HG03432 (cell line): Measurements from ENCODE around the gene MXD4.

Experiments used
- ATAC-seq: cut with Tn5 transposase; IDR thresholded peaks from one replicate; pipeline ENCODE4 v1.9.1; 2021; ENCODE audit warnings: mild to moderate bottlenecking, moderate library complexity; ENCODE audit not compliant: unreplicated experiment

The MXD4 gene

DNA sequence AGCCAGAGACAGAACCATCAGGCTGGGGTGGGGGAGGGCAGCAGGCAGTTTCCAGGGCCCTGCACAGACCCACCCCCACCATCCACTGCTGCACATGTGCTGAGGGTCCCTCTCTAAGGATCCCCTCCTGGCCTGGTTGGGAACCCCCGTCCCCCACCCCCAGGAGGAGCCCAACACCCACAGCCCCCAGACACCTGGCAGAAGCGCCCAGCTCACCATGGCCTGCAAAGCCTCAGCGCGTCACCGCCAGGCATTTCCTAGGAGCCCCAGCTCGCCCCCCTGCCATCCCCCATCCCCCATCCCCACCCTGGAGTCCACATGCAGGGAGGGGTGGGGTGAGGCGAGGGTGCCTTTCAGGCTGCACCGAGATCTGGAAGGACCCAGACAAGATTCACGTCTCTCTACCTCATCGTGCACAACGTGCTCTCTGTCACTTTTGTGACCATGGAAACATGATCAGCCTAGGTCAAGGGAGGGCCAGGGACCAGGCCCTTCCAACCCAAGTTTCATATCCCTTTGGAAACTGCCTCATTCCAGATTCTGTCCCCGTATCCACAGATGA is 9.3 kb downstream of the MXD4 start:
- ATAC-seq: no peak

DNA sequence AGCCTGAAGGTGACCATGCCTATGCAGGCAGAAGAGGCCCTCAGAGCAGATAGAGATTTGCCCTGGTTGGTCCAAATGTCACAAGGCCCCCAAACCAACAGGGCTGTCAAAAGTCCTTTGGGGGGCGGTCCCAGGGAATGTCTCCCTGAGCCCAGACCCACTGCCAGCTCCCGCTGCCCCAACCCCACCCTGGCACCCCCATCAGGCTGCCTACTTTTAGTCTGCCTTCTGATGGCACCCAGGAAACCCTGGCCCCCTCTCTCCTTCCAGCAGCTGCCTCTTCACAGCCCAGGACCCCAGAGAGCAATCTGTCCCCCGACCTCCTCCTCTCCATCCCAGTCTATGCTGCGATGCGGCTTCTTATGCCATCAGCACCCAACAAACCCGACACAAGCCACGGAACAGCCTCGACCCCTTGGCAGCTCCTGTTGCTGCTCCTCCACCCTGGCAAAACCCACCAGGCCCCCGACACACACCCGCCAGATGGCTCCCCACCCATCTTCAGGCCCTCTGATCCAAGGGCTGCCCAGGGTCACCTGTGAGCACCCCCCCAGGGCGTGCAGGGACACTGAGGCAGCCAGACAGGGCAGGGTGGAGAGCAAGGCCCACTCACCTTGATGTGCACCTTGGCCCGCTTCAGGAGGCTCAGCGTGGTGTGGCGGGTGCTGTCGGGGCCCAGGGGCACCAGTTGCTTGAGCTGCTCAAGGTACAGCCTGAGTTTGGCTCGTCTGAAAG is 9.9 kb downstream of the MXD4 start:
- no peak for ATAC-seq

DNA sequence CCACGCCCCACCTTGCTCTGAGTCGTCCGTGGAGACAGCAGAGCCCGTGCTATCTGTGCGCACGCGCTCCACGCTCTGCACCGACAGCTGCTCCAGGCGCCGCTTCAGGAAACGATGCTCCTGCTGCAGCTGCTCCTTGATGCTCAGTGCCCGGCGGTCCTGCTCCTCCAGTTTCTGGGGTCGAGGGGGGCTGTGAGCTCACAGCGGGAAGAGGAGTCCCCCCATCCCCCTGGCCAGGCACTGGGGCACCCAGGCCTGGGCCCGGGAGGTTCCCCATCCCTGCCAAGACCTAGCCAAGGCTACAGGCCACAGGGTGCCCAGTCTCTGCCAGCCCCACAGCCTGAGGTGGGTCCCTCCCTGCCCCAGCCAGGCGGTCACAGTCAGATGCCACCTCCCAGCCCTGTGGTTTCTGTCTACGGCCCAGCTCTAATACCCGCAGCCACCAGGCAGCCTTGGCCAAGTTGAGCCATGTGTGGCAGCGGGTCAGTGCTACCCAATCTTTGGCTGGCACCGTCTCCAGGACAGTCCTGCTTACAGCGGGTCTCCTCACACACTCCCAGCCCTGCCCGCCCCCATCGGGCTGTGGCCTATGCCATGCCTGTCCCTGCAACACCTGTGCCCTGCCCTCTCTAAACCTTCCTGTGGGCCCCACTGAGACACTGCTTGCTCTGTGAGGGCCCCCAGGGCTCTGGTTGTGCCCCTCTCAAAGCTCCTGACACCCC is 10.7 kb downstream of the MXD4 start:
- ATAC-seq: no peak

DNA sequence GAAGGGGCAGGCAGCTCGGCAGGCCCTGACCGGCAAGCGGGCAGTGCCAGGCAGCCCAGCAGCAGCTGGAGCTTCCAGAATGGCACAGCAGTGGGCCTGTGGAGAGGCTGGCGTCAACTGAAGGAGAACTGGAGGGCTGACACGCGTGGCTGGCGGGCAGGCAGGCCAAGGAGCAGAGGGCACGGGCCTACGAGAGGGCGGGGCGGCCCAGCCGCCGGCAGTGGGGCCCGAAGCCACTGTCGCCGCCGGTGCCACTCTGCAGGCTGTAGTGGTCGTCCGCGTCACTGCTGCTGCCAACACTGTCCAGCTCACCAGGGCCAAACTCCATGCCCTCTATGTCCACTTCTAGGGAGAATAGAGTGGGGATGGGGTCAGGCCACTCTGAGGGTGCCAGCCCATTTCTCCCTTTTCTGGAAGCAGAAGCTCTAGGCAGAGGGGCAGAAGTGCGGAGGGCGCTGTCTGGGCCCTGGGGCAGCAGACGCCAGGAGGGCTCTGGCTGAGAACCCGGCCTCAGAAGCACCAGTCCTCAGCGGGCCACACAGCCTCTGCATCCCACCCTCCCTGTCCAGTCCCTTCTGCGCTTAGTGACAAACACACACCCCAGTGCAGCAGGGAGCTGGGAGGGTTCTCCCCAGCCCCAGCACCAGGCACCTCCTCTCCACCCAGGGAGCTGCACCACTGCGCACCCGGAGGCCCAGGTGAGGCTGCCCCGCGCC is 11.4 kb downstream of the MXD4 start:
- no peak for ATAC-seq

DNA sequence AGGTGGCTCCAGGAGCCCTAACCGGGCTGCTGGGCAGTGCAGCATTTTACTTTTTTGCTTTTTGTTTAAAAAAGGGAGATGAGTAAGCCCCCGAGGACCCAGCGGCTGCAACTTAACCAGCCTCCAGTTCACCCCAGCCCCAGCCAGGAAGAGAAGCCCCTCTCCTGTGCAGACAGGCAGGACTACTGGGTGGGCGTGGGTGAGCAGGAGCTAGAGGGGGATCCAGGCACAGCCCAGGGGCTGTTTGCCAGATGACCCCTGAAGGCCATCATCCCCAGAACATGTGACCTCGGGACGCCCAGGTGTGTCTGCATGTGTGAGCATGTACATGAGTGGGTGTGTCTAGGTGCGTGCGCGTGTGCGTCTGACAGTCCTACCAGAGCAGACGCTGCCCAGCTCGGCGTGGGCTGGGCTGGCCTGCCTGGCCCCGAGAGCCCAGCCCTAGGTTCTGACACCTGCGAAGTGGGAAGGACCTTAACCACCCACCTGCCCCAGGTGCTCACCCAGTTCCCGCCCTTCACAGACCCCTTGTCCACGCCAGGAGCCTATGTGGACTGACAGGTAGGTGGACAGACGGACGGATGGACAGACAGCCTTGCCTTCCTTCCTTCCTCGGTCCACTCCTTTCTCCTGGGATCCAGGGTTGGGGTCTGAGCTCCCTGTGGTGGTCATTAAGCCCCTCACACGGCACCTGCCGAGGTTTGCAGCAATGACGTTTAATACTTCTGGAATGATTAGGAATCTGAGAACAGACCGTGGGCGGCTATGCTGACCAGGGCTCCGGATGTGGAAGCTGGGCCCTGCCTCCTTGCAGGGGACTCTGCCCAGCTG is 12.2 kb downstream of the MXD4 start:
- no peak for ATAC-seq

DNA sequence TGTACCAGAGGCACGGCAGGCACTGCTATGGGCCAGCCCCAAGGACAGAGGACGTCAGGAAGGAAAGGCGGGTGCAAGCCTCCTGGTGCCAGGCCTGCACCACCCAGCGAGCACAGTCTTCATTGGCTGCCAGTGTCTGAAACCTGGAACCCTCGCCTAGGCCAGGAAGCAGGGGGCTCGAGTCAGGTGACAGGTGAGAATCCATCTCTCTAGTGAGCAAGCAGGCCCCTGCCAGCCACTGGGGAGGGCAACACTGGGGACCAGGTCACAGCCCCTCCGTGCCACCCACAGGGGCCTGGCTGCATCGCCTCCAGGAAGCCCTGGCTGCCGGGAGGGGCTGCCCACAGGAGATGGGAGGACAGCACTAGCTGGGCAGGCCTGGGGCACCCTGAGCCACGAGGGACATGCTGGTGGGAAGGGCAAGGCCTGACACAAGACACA is 13.1 kb downstream of the MXD4 start:
- ATAC-seq: no peak

DNA sequence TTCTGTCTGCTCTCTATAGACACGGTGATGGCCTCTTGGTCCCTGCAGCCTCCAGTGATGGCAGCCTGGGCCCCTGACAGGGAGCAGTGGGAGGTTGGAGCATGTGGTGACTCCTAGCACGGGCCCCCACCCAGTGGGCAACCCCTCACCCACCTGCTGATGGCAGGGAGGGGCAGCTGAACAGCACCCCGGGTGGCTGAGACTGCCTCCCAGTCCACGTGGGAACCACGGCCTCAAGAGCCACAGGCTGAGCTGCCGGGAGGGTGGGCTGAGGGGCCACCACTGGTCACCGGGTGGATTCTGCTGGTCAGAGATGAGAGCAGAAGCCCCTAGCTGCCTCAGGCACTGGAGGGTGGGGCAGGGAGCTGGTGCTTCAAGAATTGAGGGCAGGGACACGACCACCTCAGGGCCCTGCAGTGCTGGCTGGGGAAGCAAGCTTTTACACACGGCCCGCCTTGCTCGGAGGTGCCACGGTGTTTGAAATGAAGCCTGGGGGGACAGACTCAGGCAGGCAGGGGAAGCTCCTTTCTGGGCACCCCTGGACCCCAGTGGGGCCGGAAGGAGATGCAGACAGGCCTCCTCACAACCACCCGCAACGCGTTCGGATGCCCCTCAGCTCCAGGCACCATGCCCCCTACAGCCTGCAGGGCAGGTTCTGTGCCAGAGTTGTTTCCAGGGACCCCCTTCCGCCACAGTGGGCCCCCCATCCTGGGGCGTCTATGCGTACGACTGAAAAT is 13.7 kb downstream of the MXD4 start:
- no peak for ATAC-seq

DNA sequence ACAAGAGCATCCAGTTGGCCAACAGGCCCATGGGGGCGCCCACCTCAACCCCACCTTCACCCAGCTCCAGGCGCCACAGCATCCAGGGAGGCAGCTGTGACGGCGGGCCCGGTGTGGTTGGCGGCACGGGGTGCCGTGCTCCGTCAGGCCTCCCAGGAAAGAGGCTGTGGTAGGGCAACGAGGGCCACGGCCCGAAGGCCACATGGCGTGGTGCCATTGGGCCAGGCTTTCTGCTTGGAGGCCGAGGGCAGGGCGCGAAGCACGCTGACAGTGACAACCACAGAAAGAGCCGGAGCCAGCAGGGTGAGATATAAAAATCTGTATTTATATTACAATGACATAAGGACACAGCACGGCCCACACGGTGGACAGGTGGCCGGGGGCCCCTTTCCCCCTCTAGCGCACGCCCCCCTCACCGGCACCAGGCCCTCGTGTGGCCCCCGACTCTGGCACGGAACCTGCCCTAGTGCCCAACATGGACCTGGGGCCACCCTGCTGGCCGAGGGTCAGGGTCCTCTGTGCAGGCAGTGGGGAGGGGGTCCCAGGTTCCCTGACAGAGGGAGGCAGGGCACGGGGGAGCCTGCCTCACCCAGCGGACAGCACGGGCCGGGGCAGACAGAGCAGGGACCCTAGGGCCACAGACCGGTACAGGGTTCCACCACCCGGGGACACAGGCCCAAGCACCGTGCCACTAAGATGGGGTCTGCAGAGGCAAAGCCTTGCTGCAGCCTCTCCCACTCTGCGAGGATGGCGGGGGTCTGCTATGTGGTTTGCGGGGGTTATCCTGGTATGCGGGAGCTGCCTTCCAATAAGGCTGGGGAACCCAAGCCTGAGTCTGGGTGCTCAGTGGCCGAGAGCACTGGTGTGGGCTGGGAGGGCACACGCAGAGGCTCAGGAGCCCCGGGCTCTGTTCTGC is 14.5 kb downstream of the MXD4 start:
- no peak for ATAC-seq

DNA sequence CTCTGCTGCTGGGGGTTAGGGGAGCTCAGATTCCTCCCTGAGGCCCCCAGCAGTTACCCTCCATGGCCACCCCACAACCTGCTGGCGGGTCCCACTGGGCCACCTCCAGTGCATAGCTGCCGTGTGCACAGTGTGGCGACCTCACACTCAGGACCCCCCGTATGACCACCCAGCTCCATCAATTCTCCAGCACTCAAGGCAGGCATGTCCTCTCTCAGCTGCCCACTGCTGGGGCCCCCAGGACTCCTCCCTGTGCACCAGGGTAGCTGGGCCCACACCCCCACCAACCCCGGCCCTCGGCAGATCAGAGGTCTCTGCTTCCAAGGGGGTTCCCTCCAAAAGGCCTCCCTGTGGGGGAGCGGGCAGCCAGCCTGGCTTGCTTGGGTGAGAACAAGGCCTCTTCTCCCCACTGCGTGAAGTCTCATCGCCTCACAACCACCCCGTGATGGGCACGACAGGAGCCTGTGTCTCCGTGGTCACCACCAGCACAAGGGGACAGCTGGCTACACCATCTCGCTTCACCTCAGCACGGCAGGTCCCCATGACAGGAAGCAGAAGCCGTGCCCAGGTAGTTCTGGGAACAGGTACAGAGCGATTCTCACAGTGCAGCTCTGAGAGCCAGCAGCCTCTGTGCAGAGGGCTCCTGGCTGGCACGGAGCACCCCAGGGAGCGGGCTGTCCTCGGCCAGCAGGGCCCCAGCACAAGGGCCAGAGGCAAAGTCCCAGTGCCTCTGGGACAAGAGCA is 15.4 kb downstream of the MXD4 start:
- no peak for ATAC-seq

DNA sequence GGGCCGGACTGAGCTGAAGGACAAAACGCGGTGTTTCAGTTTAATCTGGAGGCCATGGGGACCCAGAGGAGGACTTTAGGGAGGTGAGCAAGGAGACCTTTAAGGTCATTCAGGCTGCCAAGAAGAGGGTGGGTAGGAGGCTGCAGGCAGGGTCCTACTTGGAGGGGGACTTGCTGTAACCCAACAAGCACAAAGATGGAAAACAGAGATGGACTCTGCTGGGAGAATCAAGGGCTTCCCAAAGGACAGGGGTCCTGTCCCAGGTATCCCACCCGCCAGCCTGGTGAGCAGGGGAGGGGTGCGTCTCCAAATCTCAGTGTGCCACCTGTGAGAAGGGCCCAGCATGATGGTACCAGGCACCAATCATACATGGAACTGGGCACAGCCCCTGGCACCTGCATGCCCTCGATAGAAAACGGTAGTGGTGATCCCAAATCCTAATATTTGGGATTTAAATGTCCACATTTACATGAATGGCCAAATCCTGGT is 16.1 kb downstream of the MXD4 start:
- no peak for ATAC-seq

DNA sequence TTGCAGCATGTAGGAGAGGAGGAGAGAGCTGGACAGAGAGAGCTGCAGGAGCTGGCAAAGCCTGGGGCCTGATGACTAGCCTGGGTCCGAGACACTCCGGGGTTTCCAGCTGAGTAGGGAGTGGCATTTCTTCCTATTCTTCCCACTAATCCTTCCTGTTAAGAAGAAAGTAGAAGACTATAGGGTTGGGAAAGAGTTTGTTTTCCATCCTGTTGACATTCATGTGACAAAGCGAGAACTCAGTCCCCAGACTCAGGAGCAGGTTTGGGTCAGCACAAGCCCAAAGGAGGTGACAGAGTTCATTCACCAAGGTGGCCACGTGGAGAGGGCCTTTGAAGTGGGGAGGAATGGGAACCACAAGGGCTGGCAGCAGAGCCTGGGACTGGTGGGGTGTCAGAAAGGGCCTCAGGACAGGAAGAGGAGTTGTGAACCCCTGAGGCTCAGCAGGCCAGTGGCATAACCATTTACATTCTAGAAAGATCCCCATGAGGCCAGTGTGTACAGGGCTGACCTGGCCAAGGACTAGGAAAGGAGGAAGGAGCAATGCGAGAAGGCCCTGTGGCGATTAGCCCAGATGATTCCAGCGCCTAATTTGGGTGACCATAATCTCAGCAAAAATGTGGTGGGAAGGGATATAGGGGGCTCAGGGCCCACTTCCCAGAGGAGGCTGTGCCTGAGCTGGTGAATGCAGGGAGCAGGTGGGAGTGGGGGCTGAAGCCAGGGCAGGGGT is 16.7 kb downstream of the MXD4 start:
- ATAC-seq: no peak

DNA sequence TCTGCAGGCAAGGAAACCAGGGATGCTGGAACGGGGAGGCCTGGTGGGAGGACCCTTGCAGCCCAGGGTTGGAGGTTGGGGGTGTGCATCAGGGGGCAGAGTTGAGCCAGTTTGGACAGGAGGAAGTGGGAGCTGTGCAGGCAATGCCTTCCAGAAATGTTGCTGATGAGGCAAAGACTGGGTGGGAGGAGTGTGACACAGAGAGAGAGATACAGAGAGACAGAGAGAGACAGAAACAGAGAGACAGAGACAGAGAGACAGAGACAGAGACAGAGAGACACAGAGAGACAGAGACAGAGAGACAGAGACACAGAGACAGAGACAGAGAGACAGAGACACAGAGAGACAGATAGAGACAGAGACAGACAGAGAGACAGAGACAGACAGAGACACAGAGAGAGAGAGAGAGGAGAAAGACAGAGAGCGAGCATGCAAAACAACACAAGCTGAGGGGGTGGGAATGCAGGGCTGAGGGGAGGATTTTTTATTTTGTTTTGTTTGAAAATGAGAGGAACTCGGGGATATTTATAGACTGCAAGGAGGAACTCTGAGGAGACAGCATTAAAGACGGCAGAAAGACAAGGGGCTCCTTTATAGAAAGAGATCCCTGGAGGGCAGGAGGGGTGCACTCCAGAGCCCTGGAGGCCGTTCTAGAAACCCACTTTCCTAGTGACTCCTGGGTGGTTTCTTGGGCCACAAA is 18.1 kb downstream of the MXD4 start:
- ATAC-seq: no peak

DNA sequence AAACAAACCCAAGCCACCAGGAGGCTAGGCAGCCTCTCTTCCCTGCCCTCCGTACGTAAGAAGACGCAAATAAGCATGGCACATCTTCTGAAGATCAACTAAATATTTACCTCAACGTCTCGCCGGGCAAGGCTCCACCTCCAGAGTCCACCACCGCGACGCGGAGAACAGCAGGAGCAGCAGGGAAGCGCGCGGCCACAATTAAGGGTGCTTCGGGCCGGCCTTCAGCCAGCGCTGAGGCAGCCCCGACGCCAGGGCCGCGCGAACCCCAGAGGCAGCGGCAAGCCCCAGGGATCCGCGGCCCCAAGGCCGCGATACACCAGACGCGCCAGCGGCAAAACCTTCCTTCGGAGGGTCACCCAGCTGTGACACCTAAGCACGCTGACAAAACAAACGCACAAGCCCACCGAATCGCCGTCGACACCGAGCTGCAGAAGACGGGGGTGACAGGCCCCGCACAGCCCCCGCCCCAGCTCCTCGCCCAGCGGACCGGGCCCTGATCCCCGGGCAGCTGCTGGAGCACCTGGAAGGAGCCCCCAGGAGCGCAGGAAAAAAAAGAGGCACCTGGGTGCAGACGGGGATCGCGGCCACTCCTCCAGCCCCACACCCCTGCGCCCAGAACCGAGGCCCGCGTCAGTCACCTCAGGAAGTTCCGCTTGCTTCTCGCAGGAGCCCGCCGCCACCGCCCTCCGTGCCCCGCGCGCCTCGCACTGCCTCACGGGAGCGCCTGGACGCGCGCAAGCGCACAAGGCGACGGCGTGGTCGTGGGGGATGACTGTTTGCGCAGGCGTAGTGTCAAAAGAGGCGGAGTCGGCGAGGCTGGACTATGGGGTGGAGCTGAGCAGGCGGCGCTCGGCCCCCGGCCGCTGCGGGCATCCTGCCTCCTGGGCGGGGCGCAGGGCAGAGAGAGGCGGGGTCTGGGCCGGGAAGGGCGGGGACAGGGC is 20.2 kb downstream of the MXD4 start, which contains the start of the genes HAUS3 and POLN:
HAUS3 (minus strand) TSS at position 712 of the 944 bp plus-strand sequence. CDS start 1,175 bp downstream, outside the sequence.
POLN (minus strand) TSS at position 712 of the 944 bp plus-strand sequence. CDS start 12,890 bp downstream, outside the sequence.
- ATAC-seq: peak; percentile 84

DNA sequence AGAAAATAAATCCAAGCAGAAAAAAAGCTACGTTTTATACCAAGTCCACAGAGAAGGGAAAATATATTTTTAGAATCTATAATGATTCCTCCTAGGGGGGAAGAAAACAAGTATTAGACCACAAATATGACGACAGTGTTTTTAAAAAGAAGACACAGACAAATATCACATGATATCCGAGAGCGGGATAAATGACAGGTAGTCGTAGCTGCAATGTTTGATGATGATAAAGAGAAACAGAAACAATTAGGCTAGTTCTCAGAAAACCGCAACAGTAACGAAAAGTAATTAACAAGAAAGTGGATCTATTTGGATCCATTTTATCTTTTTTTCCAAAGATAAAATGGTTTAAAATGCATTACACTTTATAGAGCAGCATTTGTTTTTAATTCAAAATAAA is 20.9 kb downstream of the MXD4 start:
- ATAC-seq: no peak

DNA sequence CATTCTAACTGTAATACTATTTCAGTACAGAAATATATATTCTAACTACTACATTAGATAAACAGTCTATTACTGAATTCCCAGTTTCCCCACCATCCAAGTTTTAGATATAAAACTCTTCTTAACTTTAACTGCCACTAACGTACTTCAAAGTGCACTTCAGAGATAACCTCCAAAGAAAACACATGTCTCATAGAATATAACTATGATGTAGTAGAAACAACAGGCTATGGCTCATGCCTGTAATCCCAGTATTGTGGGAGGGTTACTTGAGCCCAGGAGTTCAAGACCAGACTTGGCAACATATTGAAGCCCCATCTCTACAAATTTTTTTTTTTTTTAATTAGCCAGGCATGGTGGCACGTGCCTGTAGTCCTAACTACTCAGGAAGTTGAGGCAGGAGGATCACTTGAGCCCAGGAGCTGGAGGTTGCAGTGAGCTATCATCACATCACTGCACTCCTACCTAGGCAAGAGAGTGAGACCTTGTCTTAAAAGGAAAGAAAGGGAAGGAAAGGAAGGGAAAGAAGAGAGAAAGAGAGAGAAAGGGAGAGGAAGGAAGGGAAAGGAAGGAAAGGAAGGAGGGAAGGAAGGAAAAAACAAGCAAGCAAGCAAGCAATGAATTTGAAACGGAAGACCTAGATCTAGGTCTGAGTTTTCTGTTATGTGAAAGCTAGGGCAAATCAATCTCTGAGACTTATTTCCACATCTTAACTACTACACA is 24.8 kb downstream of the MXD4 start:
- no peak for ATAC-seq
